GM18505 (cell line): ENCODE measurements around the gene CEP170B.

ENCODE experiments used
- ATAC-seq: cut with Tn5 transposase; IDR thresholded peaks from one replicate; pipeline ENCODE4 v1.9.1; 2021; ENCODE audit not compliant: unreplicated experiment
- POLR2A ChIP-seq: IDR thresholded peaks from 4 replicates; pipeline ENCODE4 v1.6.1; 2011; ENCODE audit warnings: borderline replicate concordance; ENCODE audit not compliant: insufficient read depth, insufficient read length; ENCODE audit errors: extremely low read depth

CEP170B gene

DNA sequence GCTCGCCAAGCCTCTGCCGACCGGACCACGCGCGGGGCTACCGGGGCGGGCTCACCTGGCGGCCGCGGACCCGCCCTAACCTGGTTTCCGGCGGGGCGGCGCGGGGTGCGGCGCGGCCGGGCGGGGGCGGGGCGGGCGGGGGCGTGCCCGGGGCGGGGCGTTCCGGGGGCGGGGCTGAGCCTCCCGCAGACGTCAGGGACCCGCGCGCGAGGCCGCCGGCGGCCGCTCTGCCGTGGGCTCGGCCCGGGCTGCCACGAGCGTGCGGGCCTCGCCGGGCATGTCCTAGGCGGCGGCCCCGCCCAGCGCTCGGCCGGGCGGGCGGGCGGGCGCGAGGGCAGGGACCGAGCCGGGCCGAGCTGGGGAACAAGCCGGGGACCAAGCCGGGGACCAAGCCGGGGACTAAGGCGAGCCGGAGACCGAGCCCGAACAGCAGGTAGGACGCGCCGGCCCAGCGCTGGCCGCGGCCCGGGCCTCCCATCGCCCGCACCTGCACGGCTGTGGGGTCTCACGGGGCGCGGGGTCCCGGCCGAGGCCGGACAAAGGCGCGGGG, at the start of gene CEP170B:
Gene CEP170B, plus strand, starts transcription at position 188 of the 550 bp plus-strand sequence. CDS start 3,183 bp downstream, outside the sequence.
- ATAC-seq, result no peak
- no peak for TF ChIP-seq POLR2A

DNA sequence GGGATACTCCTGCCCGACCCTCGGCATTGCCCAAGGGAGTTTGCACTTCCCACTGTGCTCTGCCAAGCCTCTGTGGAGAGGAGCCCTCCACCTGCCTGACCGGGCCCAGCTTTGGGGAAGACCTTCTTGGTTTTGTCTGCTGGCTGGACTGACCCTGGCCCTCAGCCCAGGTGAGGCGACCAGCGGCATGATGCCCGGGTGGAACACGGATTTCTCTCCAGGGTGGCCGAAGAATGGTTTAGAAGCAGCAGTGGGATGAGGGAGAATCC, 48.5 kb upstream of the CEP170B start:
- TF ChIP-seq POLR2A, result no peak
- no peak for ATAC-seq

DNA sequence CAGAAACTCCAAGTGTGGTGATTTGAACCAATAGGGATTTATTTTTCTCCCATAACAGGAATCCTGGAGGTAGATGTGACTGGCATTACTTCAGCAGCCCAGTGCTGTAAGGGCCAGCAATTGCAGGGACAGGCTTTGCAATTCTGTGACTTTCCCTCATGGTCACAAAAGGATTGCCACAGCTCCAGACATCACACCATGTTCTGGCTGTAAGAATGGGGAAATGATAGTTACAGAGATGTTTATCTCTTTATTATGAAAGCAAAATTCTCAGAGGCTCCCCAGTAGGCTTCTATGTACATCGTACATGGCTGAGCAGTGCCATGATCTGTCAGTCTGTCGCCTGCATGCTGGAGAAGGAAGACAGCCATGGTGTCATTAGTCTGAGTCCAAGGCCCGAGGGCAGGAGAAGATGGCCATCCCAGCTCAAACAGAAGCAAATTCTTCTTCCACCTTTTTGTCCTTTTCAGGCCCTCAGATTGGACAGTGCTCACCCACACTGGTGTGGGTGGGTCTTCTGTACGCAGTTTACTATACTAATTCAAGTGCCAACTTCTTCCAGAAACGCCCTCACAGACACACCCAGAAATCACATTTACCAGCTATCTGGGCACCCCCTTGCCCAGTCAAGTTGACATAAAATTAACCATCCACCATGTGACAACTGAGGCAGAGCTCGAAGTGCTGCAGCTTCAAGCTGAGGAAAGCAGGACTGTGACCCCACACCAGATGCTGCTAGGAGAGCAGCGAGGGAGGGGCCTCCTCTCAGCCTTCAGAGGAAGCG, 46.9 kb upstream of the CEP170B start:
- ATAC-seq, result no peak
- no peak for TF ChIP-seq POLR2A

DNA sequence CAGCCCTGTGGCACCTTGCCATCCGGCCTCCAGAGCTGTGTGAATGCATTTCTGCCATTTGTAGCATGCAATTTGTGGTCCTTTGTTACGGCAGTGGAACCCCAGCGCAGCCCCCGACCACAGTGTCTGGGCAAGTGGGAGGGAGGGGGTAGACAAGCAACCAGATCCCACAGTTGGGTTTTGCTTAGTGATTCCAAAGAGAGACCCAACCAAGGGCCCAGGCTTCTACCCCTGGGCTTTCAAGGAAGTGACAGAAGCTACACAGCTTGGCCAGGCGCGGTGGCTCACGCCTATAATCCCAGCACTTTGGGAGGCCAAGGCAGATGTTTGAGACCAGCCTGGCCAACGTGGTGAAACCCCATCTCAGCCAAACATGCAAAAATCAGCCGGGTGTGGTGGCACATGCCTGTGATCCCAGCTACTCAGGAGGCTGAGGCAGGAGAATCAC, 46.3 kb upstream of the CEP170B start:
- TF ChIP-seq POLR2A, result no peak
- no peak for ATAC-seq

DNA sequence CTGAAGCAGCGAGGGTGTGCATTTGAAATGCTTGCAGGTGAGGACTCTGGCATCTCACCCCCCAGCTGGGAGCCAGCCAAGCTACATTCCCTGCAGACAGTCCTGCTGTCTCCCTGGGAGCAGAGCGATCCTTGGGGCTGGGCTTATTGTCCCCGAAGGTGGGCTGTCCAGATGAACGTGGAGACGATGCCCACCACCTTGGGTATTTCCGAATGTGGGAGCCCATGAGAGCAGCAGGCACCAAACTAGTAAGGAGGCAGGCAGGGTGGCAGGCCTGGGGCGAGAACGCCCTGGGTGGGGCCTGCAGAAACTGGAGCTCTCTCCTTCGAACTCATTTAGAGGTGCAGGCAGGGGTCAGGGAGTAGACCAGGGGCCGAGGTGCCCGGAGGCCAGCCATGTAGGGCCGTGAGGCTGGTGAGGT, 45.7 kb upstream of the CEP170B start:
- TF ChIP-seq POLR2A, result no peak
- ATAC-seq, result no peak

DNA sequence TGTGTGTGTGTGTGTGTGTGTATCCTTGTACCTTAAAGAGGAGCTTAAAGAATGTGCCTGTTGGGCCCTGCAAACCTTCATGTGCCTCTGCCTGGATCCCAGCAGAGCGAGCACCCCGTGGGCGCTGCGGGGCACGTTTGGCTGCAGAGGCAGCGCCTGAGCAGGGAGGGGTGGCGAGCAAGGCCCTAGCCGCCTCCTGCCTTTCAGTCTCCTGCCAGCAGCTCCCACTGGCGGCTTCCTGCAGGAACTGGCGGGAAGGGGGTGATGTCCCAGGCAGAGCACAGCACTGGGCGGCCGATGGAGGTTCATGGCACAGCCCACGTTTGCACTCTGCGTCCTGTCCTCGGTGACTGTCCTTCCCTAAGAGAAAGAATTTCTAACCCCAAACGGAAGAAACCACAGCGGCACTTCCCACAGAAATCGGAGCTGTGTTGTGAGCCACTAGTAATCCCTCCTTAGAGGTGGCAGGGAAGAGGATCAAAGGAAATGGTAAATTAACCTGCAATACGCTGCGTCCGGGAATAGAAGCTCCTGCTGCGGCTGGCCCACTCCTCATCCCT, 44.3 kb upstream of the CEP170B start:
- no peak for ATAC-seq
- no peak for TF ChIP-seq POLR2A

DNA sequence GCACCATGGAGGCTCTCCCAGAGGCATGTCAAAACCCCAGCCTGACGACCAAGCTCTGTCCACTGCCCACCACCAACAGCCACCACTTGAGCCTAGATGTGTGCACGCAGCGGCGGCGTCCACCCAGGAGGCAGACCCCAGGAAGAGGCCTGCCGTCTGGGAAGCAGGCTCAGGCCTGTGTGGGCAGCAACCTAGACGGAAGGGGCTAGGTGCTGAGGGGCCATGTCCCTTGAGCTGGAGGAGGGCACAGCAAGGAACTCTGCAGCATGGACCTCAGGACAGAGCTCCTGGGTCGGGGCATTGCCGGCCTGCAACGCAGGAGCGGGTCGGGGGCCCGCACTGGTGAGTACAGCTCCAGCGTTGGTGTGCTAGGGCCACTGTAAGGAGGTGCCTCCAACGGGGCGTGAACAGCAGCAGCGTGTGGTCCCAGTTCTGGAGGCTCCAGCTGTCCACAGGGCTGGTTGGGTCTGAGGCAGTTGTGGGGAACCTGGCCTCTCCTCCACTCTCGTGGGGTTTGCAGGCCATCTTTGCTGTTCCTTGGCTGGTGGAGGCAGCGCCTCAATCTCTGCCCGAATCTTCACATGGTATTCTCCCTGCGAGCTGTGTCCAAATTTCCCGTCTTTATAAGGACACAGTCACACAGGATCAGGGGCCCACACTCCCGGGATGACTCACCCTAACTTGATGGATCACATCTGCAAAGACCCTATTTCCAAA, 43.7 kb upstream of the CEP170B start:
- ATAC-seq, result no peak
- no peak for TF ChIP-seq POLR2A

DNA sequence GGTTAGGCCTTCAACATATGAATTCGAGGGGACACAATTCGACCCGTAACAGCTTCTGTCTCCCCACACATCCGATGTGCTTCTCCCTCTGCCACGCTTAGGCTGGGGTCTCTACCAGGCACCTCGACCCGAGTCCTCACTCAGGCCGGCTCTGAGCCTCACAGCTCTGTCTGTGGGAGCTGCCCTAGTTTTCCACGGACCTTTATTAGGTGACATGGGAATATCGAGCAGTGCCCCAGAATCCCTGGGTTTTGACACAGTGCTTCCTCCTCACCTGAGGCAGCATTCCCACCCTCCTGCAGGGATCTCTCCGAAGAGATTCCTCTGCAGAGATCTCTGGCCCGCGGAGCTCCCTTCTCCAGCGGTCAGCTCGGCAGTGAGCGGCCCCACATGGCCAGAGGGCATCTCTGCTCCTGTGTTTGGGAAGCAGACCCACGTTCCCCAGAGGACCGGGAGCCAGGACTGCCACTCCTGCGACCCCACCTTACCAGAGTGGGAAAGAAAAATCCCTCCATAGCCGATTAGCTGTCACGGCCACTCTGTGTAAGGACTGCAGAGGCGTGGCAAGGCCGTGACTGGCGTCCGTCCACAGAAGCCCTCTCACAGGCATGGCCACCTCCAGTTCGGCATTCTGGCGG, 43.0 kb upstream of the CEP170B start:
- ATAC-seq, result no peak
- no peak for TF ChIP-seq POLR2A

DNA sequence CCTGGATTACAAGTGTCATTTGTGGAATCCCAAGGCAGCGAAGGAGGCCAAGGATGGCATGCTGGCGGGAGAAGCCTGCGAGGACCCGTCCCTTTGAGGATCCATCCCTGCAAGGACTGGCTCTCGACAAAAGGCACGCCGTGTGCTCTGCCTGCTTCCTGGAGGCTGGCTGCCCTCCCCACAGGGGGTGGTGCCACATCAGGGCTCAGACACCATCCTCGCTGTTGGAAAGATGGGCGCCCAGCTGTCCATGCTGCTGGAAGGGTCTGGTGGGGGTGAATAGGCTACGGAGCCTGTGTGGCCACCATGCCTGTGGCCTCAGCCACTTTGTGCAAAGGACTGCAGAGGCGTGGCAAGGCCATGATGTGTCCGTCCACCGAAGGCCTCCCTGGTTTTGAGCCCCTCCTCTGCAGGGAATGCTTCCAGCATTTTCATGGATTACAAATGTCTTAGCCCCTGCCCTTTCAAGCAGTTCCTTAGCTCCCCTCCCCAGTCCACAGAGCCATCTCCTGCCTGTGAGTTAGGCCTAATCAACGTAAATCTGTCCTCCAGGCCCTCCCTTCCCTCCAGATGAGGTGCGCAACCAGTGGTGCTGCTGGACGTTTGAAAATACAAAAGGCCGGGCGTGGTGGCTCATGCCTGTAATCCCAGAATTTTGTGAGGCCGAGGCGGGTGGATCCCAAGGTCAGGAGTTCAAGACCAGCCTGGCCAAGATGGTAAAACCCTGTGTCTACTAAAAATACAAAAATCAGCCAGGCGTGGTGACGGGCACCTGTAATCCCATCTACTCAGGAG, 42.0 kb upstream of the CEP170B start:
- no peak for ATAC-seq
- TF ChIP-seq POLR2A, result no peak

DNA sequence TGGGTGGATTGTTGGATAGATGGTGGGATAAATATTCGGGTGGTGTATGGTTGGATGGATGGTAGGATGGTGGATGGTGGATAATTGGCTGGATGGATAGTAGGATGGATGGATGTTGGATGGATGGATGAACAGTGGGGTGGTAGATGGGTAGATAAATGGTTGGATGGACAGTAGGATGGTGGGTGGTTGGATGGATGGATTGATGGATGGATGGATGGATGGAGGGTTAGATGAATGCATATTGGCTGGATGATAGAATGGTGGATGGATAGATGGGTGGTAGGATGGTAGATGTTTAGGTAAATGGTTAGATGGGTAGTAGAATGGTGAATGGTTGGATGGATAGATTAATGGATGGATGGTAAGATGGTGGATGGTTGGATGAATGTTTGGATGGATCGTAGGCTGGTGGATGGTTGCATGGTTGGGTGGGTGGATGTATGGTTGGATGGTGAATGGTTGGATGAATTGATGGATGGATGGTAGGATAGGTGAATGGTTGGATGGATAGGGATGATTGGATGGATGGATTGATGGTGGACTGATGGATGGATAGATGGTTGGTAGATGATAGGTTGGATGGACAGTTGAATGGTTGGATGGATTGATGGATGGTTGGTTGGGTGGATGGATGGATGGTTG, 40.6 kb upstream of the CEP170B start:
- no peak for ATAC-seq
- no peak for TF ChIP-seq POLR2A

DNA sequence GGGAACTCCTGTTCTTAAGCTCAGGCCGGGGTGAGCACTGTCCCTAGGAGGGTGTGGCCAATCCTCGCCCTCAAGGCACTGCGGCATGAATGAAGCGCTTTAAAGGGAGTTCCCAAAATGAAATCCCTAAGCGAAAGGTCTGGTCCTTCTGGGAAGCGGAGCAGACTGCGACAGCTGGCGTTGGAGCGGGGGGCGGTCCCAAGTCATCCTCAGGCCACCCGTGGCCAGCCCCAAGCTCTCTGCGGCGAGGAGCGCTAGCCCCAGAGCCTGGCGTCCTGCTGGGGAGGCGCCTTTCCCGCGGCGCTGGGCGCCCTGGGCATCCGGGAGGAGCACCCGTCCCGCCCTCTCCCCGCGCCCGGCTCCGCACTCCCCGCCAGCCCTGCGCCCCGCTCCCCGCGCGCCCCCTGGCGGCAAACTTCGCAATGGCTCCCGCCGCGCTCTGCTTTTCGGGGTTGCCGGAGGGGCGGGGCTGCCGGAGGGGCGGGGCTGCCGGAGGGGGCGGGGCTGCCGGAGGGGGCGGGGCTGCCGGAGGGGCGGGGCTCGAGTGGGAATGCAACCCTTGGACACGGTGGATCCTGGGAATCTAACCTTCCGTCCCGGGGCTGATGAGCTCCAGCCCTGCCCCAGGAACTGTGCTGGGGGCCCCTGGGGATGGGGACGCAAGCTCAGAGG, 38.7 kb upstream of the CEP170B start:
- TF ChIP-seq POLR2A, result no peak
- ATAC-seq, result peak; percentile 83

DNA sequence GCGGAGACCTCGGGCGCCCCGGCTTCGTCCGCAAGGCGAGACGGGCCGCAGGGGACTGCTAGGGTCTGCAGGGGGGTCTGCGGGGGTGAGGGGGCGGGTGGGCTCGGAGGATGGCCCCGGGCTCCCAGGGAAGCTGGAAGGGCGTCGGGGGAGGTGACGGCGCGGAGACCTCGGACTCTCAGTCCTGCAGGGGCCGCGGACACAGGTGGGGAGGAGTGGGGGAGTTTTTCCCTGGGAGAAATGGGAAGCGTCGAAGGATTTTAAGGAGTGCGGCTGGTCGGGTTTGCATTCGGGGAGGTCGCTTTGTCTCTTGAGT, 38.2 kb upstream of the CEP170B start:
- TF ChIP-seq POLR2A, result no peak
- no peak for ATAC-seq
